Activated CD8-positive, alpha-beta memory T cell treated with anti-CD3 and anti-CD28 coated beads, Interleukin-2, amount 10 ng/mL, durations not matched to agents 7 days and 5 days (primary cell): Measurements from ENCODE around the gene SYT15. TPM values are rescaled to one million over a fixed set of nuclear protein-coding genes. Genes with fewer than 3 reads are reported as not detected.
"Not testable (repeated sequence)": the region's sequence is repeated elsewhere in the genome, so short reads cannot be mapped to it uniquely, and the experiment has no call there.

Experiments used
- ATAC-seq: fragments of 150-1000 bp; cut with Tn5 transposase; one replicate; pipeline ENCODE4 v1.10.0; 2021; ENCODE audit warnings: moderate library complexity
- CTCF ChIA-PET: fragments of 350-600 bp; sonication (Branson Sonifier 250); formaldehyde crosslinking; loops from one replicate; lab custom pipeline; 2021; ENCODE audit warnings: antibody characterized with exemption; lab: Charles Lee
- DNase-seq: peaks from one replicate; pipeline ENCODE4 v3.0.0-alpha.2; 2020
- H3K27ac Mint-ChIP-seq: one replicate; pipeline ENCODE4 v1.8.0; 2021; ENCODE audit warnings: mild to moderate bottlenecking, mixed read lengths
- H3K27me3 Mint-ChIP-seq: one replicate; pipeline ENCODE4 v1.8.0; 2021; ENCODE audit warnings: mixed read lengths
- H3K36me3 Mint-ChIP-seq: one replicate; pipeline ENCODE4 v1.8.0; 2021; ENCODE audit warnings: mild to moderate bottlenecking, mixed read lengths
- H3K4me1 Mint-ChIP-seq: one replicate; pipeline ENCODE4 v1.8.0; 2021; ENCODE audit warnings: mixed read lengths
- H3K4me3 Mint-ChIP-seq: one replicate; pipeline ENCODE4 v1.8.0; 2021; ENCODE audit warnings: mild to moderate bottlenecking, moderate library complexity, mixed read lengths
- H3K9me3 Mint-ChIP-seq: one replicate; pipeline ENCODE4 v1.8.0; 2022; ENCODE audit warnings: low read depth, mixed read lengths
- total RNA-seq, 2 experiments: library from RNA; stranded (reverse); gene quantifications; one replicate each; pipeline ENCODE4 v1.2.3, GENCODE V29; 2021

Gene SYT15
- total RNA-seq, 2 experiments from 2014 or later = 0.33 to 1.5 TPM

- H3K4me3 Mint-ChIP-seq, H3K27ac Mint-ChIP-seq, H3K4me1 Mint-ChIP-seq, ATAC-seq, H3K9me3 Mint-ChIP-seq, H3K36me3 Mint-ChIP-seq, CTCF ChIA-PET, H3K27me3 Mint-ChIP-seq, DNase-seq: not testable (repeated sequence)
Observed at GRCh38 chr10:46579378-46579777, 450 bp downstream of the SYT15 start.

- H3K27ac Mint-ChIP-seq, DNase-seq, H3K4me1 Mint-ChIP-seq, H3K27me3 Mint-ChIP-seq, H3K36me3 Mint-ChIP-seq, ATAC-seq, H3K9me3 Mint-ChIP-seq, CTCF ChIA-PET, H3K4me3 Mint-ChIP-seq: not testable (repeated sequence)
Observed at GRCh38 chr10:46581997-46582396, 3.1 kb downstream of the SYT15 start.

- H3K27me3 Mint-ChIP-seq, H3K4me1 Mint-ChIP-seq, ATAC-seq, H3K27ac Mint-ChIP-seq, H3K36me3 Mint-ChIP-seq, DNase-seq, H3K4me3 Mint-ChIP-seq, H3K9me3 Mint-ChIP-seq, CTCF ChIA-PET: not testable (repeated sequence)
Observed at GRCh38 chr10:46582568-46582967, 3.6 kb downstream of the SYT15 start.

GRCh38 chr10:46584196-46584595 lies 5.3 kb downstream of the SYT15 start:
- H3K27ac Mint-ChIP-seq, H3K9me3 Mint-ChIP-seq, H3K4me1 Mint-ChIP-seq, ATAC-seq, CTCF ChIA-PET, H3K36me3 Mint-ChIP-seq, H3K4me3 Mint-ChIP-seq, H3K27me3 Mint-ChIP-seq: not testable (repeated sequence)
- DNase-seq = peak; percentile 39

- ATAC-seq, H3K4me1 Mint-ChIP-seq, H3K27ac Mint-ChIP-seq, H3K4me3 Mint-ChIP-seq, H3K36me3 Mint-ChIP-seq, DNase-seq, H3K27me3 Mint-ChIP-seq, CTCF ChIA-PET, H3K9me3 Mint-ChIP-seq: not testable (repeated sequence)
Observed at GRCh38 chr10:46585246-46585645, 6.3 kb downstream of the SYT15 start.

- H3K27me3 Mint-ChIP-seq, H3K4me3 Mint-ChIP-seq, H3K36me3 Mint-ChIP-seq, H3K9me3 Mint-ChIP-seq, CTCF ChIA-PET, DNase-seq, ATAC-seq, H3K27ac Mint-ChIP-seq, H3K4me1 Mint-ChIP-seq: not testable (repeated sequence)
Observed at GRCh38 chr10:46587546-46587945, 8.6 kb downstream of the SYT15 start.

- H3K9me3 Mint-ChIP-seq, H3K27me3 Mint-ChIP-seq, DNase-seq, CTCF ChIA-PET, H3K4me3 Mint-ChIP-seq, H3K36me3 Mint-ChIP-seq, H3K4me1 Mint-ChIP-seq, H3K27ac Mint-ChIP-seq: not testable (repeated sequence)
- peak; percentile 78 for ATAC-seq
Observed at GRCh38 chr10:46588221-46588620, 9.3 kb downstream of the SYT15 start.

GRCh38 chr10:46589589-46589988 lies 10.7 kb downstream of the SYT15 start:
- H3K27ac Mint-ChIP-seq, H3K9me3 Mint-ChIP-seq, H3K27me3 Mint-ChIP-seq, H3K4me1 Mint-ChIP-seq, ATAC-seq, DNase-seq, H3K36me3 Mint-ChIP-seq, CTCF ChIA-PET, H3K4me3 Mint-ChIP-seq: not testable (repeated sequence)

- H3K36me3 Mint-ChIP-seq, DNase-seq, ATAC-seq, H3K4me1 Mint-ChIP-seq, H3K4me3 Mint-ChIP-seq, H3K27me3 Mint-ChIP-seq, H3K9me3 Mint-ChIP-seq, CTCF ChIA-PET, H3K27ac Mint-ChIP-seq: not testable (repeated sequence)
Observed at GRCh38 chr10:46591053-46591452, 12.1 kb downstream of the SYT15 start.

- H3K4me3 Mint-ChIP-seq, DNase-seq, H3K27ac Mint-ChIP-seq, H3K27me3 Mint-ChIP-seq, H3K4me1 Mint-ChIP-seq, H3K36me3 Mint-ChIP-seq, ATAC-seq, CTCF ChIA-PET, H3K9me3 Mint-ChIP-seq: not testable (repeated sequence)
Observed at GRCh38 chr10:46593307-46593706, 14.4 kb downstream of the SYT15 start.

- H3K9me3 Mint-ChIP-seq, H3K27ac Mint-ChIP-seq, H3K27me3 Mint-ChIP-seq, H3K36me3 Mint-ChIP-seq, DNase-seq, ATAC-seq, CTCF ChIA-PET, H3K4me1 Mint-ChIP-seq, H3K4me3 Mint-ChIP-seq: not testable (repeated sequence)
Observed at GRCh38 chr10:46594453-46595063, 15.6 kb downstream of the SYT15 start.

- not testable (repeated sequence) for H3K4me3 Mint-ChIP-seq, H3K4me1 Mint-ChIP-seq
Observed at GRCh38 chr10:46596570-46596969, 17.6 kb downstream of the SYT15 start.

GRCh38 chr10:46597616-46598246 lies 18.8 kb downstream of the SYT15 start:
- peak; percentile 86 for ATAC-seq
- CTCF ChIA-PET, H3K4me1 Mint-ChIP-seq, H3K27ac Mint-ChIP-seq, H3K9me3 Mint-ChIP-seq, H3K36me3 Mint-ChIP-seq, H3K27me3 Mint-ChIP-seq, DNase-seq: not testable (repeated sequence)
- peak overlapping the region; percentile 50 for H3K4me3 Mint-ChIP-seq

More at GRCh38 chr10:46596570-46596969, 17.6 kb downstream of the SYT15 start:
- CTCF ChIA-PET, DNase-seq, H3K9me3 Mint-ChIP-seq, H3K36me3 Mint-ChIP-seq, H3K27me3 Mint-ChIP-seq, ATAC-seq, H3K27ac Mint-ChIP-seq: not testable (repeated sequence)

GRCh38 chr10:46600516-46600915 lies 21.6 kb downstream of the SYT15 start:
- ATAC-seq (peak; percentile 82), DNase-seq (peak; percentile 42)
- H3K27me3 Mint-ChIP-seq, H3K36me3 Mint-ChIP-seq, H3K9me3 Mint-ChIP-seq, H3K4me3 Mint-ChIP-seq, CTCF ChIA-PET, H3K4me1 Mint-ChIP-seq, H3K27ac Mint-ChIP-seq: not testable (repeated sequence)
